Activated T-cell treated with anti-CD3 and anti-CD28 coated beads, Interleukin-2, amount 50 U/mL, for 72 hours (primary cell): Measurements from ENCODE around the gene SLC41A1. TPM values are rescaled to one million over a fixed set of nuclear protein-coding genes. Genes with fewer than 3 reads are reported as not detected.

Source experiments
- ATAC-seq, 2 donors: fragments of 150-1000 bp; cut with Tn5 transposase; replicated peaks in 1 of 2; 2 replicates each; pipeline ENCODE4 v1.10.0; 2021; ENCODE audit warnings: moderate library complexity in 2 of 2, mild to moderate bottlenecking in 1 of 2
- DNase-seq, 2 donors: peaks; one replicate each; pipeline ENCODE4 v3.0.0; 2021 to 2022; ENCODE audit warnings: mixed read lengths in 1 of 2
- H3K27ac Mint-ChIP-seq: one replicate; pipeline ENCODE4 v1.8.0; 2022; ENCODE audit warnings: mild to moderate bottlenecking, moderate library complexity, mixed read lengths
- H3K27me3 Mint-ChIP-seq: one replicate; pipeline ENCODE4 v1.8.0; 2022; ENCODE audit warnings: low read depth, mixed read lengths
- H3K36me3 Mint-ChIP-seq, 2 donors: one replicate each; pipeline ENCODE4 v1.8.0; 2022; ENCODE audit warnings: mixed read lengths in 2 of 2, mild to moderate bottlenecking in 1 of 2; ENCODE audit not compliant: insufficient read depth in 2 of 2
- H3K4me1 Mint-ChIP-seq: one replicate; pipeline ENCODE4 v1.8.0; 2022; ENCODE audit warnings: low read depth, mixed read lengths
- H3K4me3 Mint-ChIP-seq, 2 donors: one replicate each; pipeline ENCODE4 v1.8.0; 2022; ENCODE audit warnings: mild to moderate bottlenecking in 2 of 2, mixed read lengths in 2 of 2, moderate library complexity in 2 of 2
- H3K9me3 Mint-ChIP-seq, 2 donors: one replicate each; pipeline ENCODE4 v1.8.0; 2022; ENCODE audit warnings: mixed read lengths in 2 of 2
- total RNA-seq, 2 donors: library from RNA; stranded (reverse); gene quantifications; one replicate each; pipeline ENCODE4 v1.2.3, GENCODE V29; 2022

SLC41A1 gene
- total RNA-seq, 2 donors from 2014 or later = 23.0 to 23.7 TPM

- no peak for DNase-seq
- peak overlapping the region; percentile 14 for H3K27ac Mint-ChIP-seq
- no peak for ATAC-seq
- no peaks in the 10 kb centered on the region for H3K9me3 Mint-ChIP-seq
- H3K4me3 Mint-ChIP-seq = no peak overlapping the region
- H3K4me1 Mint-ChIP-seq = peaks cover 11% of the 10 kb centered on the region
- H3K36me3 Mint-ChIP-seq = peaks cover 0 to 5% of the 10 kb centered on the region in 2 donors
- H3K27me3 Mint-ChIP-seq = no peaks in the 10 kb centered on the region
Measured at GRCh38 chr1:205792961-205793673, 19.9 kb downstream of the SLC41A1 start.

GRCh38 chr1:205792481-205792881, 20.5 kb downstream of the SLC41A1 start:
- H3K4me1 Mint-ChIP-seq = peaks cover 11% of the 10 kb centered on the region
- peaks cover 0 to 5% of the 10 kb centered on the region in 2 donors for H3K36me3 Mint-ChIP-seq
- H3K4me3 Mint-ChIP-seq = no peak overlapping the region
- no peaks in the 10 kb centered on the region for H3K27me3 Mint-ChIP-seq
- no peak overlapping the region for H3K27ac Mint-ChIP-seq
- DNase-seq (no peak), ATAC-seq (no peak)
- no peaks in the 10 kb centered on the region for H3K9me3 Mint-ChIP-seq

- peak; percentile 84 to 89 for ATAC-seq
- peaks cover 11% of the 10 kb centered on the region for H3K4me1 Mint-ChIP-seq
- peaks cover 0 to 5% of the 10 kb centered on the region in 2 donors for H3K36me3 Mint-ChIP-seq
- peak; percentile 57 to 66 for DNase-seq
- no peaks in the 10 kb centered on the region for H3K9me3 Mint-ChIP-seq
- no peak overlapping the region for H3K4me3 Mint-ChIP-seq
- no peak overlapping the region for H3K27ac Mint-ChIP-seq
- H3K27me3 Mint-ChIP-seq = no peaks in the 10 kb centered on the region
Measured at GRCh38 chr1:205791568-205792180, 21.3 kb downstream of the SLC41A1 start.

GRCh38 chr1:205787287-205787916, 25.6 kb downstream of the SLC41A1 start:
- H3K4me3 Mint-ChIP-seq = no peak overlapping the region

GRCh38 chr1:205786601-205787000, 26.4 kb downstream of the SLC41A1 start:
- H3K4me1 Mint-ChIP-seq = peaks cover 10% of the 10 kb centered on the region
- H3K4me3 Mint-ChIP-seq = no peak overlapping the region
- H3K27me3 Mint-ChIP-seq = no peaks in the 10 kb centered on the region
- peaks cover 0 to 5% of the 10 kb centered on the region in 2 donors for H3K36me3 Mint-ChIP-seq
- H3K27ac Mint-ChIP-seq = no peak overlapping the region
- ATAC-seq (no peak), DNase-seq (no peak)
- H3K9me3 Mint-ChIP-seq = no peaks in the 10 kb centered on the region

More at GRCh38 chr1:205787287-205787916, 25.6 kb downstream of the SLC41A1 start:
- ATAC-seq = no peak
- no peaks in the 10 kb centered on the region for H3K27me3 Mint-ChIP-seq
- peaks cover 0 to 5% of the 10 kb centered on the region in 2 donors for H3K36me3 Mint-ChIP-seq
- H3K27ac Mint-ChIP-seq = no peak overlapping the region
- DNase-seq = no peak
- no peaks in the 10 kb centered on the region for H3K9me3 Mint-ChIP-seq
- peaks cover 6% of the 10 kb centered on the region for H3K4me1 Mint-ChIP-seq

GRCh38 chr1:205785446-205785845, 27.6 kb downstream of the SLC41A1 start:
- Mint-ChIP-seq H3K9me3 (no peaks in the 10 kb centered on the region), H3K36me3 (peaks cover 0 to 3% of the 10 kb centered on the region in 2 donors), H3K4me1 (peaks cover 10% of the 10 kb centered on the region), H3K27me3 (no peaks in the 10 kb centered on the region), H3K4me3 (no peak overlapping the region), H3K27ac (no peak overlapping the region)
- DNase-seq = no peak
- no peak for ATAC-seq

GRCh38 chr1:205783904-205784303, 29.1 kb downstream of the SLC41A1 start:
- Mint-ChIP-seq H3K27me3 (no peaks in the 10 kb centered on the region), H3K4me3 (no peak overlapping the region), H3K36me3 (no peaks in the 10 kb centered on the region), H3K9me3 (no peaks in the 10 kb centered on the region), H3K27ac (no peak overlapping the region), H3K4me1 (peaks cover 10% of the 10 kb centered on the region)
- no peak for DNase-seq
- ATAC-seq = no peak

- H3K4me1 Mint-ChIP-seq = peaks cover 10% of the 10 kb centered on the region
- ATAC-seq (no peak), DNase-seq (no peak)
- no peak overlapping the region for H3K4me3 Mint-ChIP-seq
- H3K9me3 Mint-ChIP-seq = no peaks in the 10 kb centered on the region
- H3K36me3 Mint-ChIP-seq = no peaks in the 10 kb centered on the region
- H3K27me3 Mint-ChIP-seq = no peaks in the 10 kb centered on the region
- no peak overlapping the region for H3K27ac Mint-ChIP-seq
Measured at GRCh38 chr1:205783433-205783795, 29.6 kb downstream of the SLC41A1 start.

GRCh38 chr1:205782627-205783432, 30.2 kb downstream of the SLC41A1 start:
- Mint-ChIP-seq H3K36me3 (no peaks in the 10 kb centered on the region), H3K4me3 (no peak overlapping the region), H3K27me3 (no peaks in the 10 kb centered on the region), H3K4me1 (peaks cover 10% of the 10 kb centered on the region), H3K9me3 (no peaks in the 10 kb centered on the region), H3K27ac (no peak overlapping the region)
- DNase-seq (no peak), ATAC-seq (peak in 1 of 2 donors; percentile 35)

GRCh38 chr1:205780335-205780734, 32.7 kb downstream of the SLC41A1 start:
- ATAC-seq = no peak
- H3K27me3 Mint-ChIP-seq = no peaks in the 10 kb centered on the region
- H3K36me3 Mint-ChIP-seq = peaks cover under 1% of the 10 kb centered on the region in 2 donors
- peaks cover 24% of the 10 kb centered on the region for H3K4me1 Mint-ChIP-seq
- H3K27ac Mint-ChIP-seq = no peak overlapping the region
- H3K4me3 Mint-ChIP-seq = no peak overlapping the region
- H3K9me3 Mint-ChIP-seq = no peaks in the 10 kb centered on the region
- DNase-seq = no peak

GRCh38 chr1:205777994-205778393, 35.0 kb downstream of the SLC41A1 start:
- H3K9me3 Mint-ChIP-seq = no peaks in the 10 kb centered on the region
- no peak overlapping the region for H3K4me3 Mint-ChIP-seq
- DNase-seq (no peak), ATAC-seq (no peak)
- H3K36me3 Mint-ChIP-seq = peaks cover 5 to 8% of the 10 kb centered on the region in 2 donors
- peaks cover 42% of the 10 kb centered on the region for H3K4me1 Mint-ChIP-seq
- no peaks in the 10 kb centered on the region for H3K27me3 Mint-ChIP-seq
- H3K27ac Mint-ChIP-seq = peak overlapping the region; percentile 91

- no peaks in the 10 kb centered on the region for H3K9me3 Mint-ChIP-seq
- H3K27ac Mint-ChIP-seq = peak overlapping the region; percentile 90
- peak overlapping the region; percentile 85 to 98 for H3K4me3 Mint-ChIP-seq
- peaks cover 5 to 8% of the 10 kb centered on the region in 2 donors for H3K36me3 Mint-ChIP-seq
- ATAC-seq = no peak
- H3K4me1 Mint-ChIP-seq = peaks cover 56% of the 10 kb centered on the region
- no peaks in the 10 kb centered on the region for H3K27me3 Mint-ChIP-seq
- no peak for DNase-seq
Measured at GRCh38 chr1:205775717-205776056, 37.3 kb downstream of the SLC41A1 start.
